ENCODE data around the gene MRGPRD.
"Not testable (repeated sequence)": the region's sequence is repeated elsewhere in the genome, so short reads cannot be mapped to it uniquely, and the experiment has no call there.

MRGPRD gene

GRCh38 chr11:69005631-69006368 lies 25.0 kb upstream of the MRGPRD start:
- DNase-seq: no peak

DNA sequence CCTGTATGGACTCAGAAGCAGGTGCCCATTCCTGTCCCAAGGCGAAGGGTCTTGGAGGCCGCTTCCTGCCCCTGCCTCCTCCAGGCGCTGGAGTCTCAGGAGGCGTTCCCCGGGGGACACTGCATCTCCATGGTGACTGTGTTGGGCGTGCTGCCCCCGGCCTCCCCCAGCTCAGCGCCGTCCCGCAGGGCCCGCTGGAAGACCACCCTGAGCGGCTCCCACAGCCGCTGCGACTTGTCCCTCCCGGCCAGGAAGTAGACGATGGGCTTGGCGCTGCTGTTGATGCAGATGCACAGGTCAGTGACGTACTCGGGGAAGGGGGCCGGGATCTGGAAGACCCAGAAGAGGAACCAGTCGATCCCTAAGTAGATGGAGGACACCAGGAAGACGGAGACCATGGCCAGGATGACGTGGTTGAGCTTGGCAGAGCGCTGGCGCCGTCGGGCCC lies 24.4 kb upstream of the MRGPRD start:
- DNase-seq: no peak

GRCh38 chr11:69004411-69005182 lies 23.8 kb upstream of the MRGPRD start:
- DNase-seq: no peak

DNA sequence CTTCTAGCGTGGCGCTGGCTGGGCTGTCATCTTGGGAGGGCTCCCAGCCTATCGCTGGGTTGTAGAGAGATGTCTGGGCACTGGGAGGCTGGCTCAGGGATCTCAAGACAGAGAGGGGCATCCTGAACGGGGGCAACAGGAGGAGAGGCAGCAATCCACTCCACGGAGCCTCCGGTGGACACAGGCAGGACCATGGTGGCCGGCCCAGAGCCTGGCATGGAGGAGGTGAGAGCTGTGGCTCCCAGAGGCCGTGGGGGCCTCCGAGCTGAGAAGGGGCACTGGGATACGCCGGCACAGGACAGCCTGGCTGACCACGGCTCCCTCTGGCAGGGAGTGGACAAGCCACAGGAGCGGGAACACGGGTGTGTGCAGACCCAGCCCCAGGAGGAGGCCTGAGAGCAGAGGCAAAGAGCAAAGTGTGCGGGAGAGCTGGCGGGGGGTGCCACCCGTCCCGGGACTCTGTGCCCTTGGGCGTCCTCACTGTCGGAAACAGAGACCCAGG lies 23.1 kb upstream of the MRGPRD start:
- no peak for DNase-seq

GRCh38 chr11:69003301-69003865 lies 22.6 kb upstream of the MRGPRD start:
- DNase-seq: no peak

DNA sequence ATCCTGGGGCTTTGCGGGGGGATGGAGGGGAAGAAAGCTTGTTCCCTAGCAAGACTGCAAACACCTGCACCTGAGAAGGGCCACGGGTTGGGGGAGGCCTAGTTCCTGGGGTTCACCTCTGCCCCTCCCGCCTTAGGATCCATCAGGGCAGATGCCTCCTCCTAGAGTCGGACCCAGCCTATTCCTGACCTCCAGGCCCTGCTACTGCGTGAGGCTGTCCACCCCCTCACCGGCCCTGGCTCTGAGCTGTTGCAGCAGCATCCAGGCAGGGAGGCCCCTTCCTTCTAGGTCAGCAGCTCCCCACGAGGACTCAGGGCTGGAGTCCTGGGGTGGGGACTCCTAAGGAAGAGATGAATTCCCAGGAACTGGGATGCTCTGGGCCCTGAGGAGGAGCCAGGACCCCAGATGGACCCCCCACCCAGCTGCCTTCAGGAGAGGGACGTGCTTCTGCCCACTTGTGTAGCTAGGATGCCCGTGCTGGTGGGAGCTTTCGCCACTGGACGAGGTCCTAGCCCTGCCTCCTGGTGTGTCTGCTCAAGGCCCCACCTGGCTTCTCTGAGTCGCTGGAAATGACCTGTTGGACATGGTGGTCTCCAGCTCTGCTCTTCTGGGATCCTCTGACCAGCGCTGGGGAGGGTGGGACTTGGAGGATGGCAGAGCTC lies 21.9 kb upstream of the MRGPRD start:
- DNase-seq: no peak

GRCh38 chr11:69002110-69002569 lies 21.4 kb upstream of the MRGPRD start:
- DNase-seq: no peak

GRCh38 chr11:69001243-69002081 lies 20.7 kb upstream of the MRGPRD start:
- DNase-seq: no peak

GRCh38 chr11:69000831-69001242 lies 20.1 kb upstream of the MRGPRD start:
- DNase-seq: no peak

- DNase-seq: no peak
These were observed 19.6 kb upstream of the MRGPRD start for GRCh38 chr11:69000391-69000790.

DNA sequence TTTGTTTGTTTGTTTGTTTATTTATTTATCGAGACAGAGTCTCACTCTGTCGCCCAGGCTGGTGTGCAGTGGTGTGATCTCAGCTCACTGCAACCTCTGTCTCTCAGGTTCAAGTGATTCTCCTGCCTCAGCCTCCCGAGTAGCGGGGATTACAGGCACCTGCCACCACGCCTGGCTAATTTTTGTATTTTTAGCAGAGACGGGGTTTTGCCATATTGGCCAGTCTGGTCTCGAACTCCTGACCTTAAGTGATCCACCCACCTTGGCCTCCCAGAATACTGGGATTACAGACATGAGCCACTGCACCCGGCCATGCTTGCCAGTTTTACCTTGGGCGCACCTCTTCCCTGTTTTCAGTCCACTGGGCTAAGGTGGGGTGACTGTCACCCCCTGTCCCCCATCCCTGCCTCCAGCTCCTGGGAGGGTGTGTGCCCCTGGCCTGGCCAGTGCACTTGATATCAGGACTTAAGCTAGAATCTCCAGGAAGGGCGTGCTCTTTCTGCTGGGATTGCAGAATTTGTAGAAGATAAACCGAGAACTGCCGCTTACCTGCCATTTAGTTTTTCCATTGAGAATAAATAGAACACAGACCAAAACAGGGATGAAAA lies 19.1 kb upstream of the MRGPRD start:
- not testable (repeated sequence) for DNase-seq

DNA sequence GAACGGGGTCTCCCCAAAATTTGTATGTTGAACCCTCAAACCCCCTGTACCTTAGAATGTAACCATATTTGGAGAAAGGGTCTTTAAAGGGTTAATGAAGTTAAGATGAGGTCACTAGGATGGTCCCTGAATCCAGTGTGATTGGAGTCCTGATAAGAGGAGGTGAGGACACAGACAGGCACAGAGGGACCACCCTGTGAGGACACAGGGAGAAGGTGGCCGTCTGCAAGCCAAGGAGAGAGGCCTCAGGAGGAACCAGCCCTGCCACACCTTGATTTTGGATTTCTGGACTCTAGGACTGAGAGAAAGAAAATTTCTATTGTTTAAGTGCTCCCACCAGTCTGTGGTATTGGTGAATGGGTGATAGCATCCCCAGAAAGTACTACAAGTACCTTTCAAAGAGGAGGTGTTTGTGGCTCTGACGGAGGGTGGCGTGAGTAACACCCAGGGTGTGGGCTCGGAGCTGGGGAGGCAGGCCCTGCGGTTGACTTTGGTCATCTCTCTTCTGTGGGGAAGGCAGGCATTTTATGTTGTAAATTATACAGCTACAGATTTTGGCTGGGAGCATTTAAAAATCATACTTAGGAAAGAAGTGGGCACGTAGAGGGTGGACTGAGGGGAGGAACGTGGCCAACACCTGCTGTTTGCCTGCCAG lies 18.4 kb upstream of the MRGPRD start:
- no peak for DNase-seq

- DNase-seq: no peak
These were observed 17.7 kb upstream of the MRGPRD start for GRCh38 chr11:68998390-68998911.

DNA sequence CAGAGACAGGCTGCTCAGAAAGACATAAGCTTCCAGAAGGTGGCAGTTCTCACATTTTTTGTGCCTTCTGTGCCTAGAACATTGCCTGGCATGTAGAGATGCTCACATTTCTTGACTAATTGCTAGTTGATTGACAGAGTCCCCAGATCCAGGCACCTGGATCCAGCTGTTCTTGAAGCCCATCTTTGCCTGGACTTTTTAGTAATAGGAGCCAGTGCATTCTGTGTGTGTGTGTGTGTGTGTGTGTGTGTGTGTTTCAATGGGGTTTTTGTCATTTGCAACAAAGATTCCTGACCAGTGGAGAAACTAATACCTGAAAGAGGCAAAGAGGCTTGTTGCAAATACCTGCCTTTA lies 17.2 kb upstream of the MRGPRD start:
- no peak for DNase-seq

DNA sequence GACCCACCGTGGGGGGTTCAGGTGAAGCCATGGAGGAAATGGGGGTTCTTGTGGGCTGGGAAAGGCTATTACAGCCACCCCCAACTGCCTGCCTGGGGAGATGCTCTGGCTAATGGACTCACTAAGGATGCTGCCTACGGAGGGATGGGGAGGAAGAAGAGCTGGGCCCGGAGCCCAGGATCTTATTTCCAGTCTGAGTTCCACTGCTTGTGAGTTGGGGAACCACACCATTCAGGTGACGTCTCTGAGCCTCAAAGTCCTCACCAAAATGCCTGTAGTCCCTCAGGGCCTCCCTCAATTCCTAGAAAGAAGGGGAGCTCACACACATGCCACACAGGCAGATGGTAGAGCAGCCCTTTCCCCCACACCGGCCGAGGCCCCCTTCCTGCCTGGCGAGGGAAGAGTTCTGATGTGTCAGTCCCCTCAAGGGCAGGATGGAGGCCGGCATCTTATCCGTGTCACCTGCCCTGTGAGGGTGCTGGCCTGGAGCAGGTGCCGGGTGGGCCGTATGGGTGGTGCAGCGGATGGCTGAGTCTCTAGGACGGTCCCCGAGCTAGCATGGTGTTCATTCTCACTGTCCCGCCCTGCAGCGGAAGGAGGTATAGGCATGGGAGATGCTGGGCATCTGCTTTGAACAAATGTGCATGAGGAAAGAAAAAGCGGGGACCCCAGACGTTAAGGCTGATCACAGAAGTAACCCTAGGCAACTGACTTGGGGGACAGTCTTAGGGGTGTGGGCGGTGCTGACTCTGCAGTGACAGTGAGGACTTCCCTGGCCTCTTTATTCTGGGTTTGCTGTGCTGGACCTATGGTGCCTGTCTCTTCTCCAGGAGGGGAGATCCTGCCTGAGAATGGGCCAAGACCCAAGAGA lies 16.6 kb upstream of the MRGPRD start:
- DNase-seq: no peak

DNA sequence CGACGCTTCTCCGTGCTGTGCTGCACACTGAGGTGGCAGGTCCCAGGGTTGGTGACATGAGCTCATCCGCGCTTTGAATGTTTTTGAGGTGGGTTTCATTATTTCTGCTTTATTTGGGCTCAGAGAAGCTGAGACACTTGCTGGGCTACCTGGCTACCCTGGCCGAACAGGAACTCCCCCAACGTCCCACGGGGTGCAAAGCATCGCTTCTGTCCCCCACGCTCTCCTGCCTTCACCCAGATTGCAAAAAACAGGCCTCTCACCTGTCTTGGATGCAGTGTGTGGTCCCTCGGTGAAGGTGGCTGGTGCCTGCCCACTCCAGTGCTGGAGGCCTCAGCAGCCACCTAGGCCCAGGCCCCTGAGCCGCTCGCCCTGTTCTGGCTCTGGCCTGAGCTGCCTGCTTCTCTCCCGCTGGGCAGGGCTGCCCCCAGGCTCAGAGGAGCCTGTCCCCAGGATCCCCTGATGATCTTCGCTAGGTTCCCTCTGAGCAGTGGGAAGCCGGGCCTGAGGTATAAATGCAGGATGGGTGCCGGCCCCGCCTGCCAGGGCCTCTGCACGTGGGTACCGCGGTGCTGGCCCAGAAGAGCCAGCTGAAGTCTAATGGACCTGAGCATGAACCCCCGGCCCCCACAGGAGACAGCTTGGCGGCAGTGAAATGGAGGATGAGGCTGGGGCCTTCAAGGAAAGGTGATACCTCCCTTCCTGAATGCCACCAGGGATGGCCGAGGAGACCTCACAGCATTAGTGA lies 15.8 kb upstream of the MRGPRD start:
- no peak for DNase-seq

DNA sequence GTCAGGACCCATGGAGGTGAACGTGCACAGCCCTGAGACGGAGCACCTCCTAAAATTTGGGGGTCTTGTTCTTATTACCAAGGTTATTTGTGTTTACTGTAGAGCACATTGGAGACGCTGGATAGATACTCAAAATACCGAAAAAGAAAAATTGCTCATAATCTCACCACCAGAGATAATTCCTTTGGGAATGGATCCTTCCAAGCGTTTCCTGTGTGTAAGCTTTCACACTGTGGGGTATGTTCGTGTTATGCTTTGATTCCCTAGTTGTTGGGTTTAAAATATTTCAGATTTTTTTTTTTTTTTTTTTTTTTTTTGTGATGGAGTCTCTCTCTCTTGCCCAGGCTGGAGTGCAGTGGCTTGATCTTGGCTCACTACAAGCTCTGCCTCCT lies 14.1 kb upstream of the MRGPRD start:
- no peak for DNase-seq

DNA sequence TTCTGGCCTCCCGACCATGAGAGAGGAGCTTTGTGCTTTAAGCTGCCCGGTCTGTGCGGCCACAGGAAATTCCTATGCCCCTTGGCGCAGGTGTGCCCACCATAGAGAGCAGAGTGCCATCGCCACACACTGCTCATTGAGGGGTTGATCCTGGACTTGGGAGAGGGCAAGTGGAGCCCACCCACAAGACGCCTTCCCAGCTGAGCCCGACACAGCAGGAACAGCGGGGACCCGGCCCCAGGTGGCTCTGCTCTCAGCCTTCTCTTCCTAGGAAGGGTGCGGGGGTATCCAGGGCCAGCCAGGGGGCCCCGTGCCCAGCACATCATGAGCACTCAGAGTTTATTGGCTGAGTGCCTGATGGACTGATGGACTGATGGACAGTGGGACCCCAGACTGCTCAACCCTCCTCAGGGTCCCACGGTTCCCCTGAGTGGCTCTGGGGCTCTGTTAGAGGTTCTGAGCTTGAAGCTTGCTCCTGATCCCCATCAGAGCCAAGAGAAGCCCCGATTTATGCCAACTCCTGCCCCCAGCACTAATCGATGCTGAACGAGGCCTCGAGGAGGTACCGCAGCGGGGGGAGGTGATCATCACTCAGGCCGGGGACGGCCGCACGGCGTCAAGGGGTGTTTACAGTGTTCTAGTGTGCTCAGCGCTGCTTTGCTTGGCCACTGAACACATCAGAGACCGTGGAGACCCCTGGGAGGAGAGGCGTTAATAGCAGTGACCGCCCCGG lies 13.5 kb upstream of the MRGPRD start:
- no peak for DNase-seq

DNA sequence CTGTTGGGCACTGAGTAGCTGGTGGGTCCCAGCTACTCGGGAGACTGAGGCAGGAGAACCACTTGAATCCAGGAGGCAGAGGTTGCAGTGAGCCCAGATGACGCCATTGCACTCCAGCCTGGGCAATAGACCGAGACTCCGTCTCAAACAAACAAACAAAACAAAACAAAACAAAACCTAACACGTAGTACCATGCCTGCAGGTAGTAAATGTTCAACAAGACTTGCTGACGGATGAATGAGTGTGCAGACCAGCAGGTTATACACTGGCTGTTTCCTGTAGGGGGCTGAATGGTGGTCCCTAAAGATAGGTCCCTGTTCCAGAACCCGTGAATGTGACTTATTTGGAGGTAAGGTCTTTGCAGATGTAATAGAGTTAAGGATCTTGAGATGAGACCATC lies 12.8 kb upstream of the MRGPRD start:
- DNase-seq: no peak
